GM18909 (cell line): ENCODE measurements around the gene ADAMTS17.

Experiments used
- ATAC-seq: cut with Tn5 transposase; IDR thresholded peaks from one replicate; pipeline ENCODE4 v1.9.1; 2021; ENCODE audit warnings: mild to moderate bottlenecking; ENCODE audit not compliant: unreplicated experiment, poor library complexity

ADAMTS17 gene

GRCh38 chr15:100255644-100256043, 86.1 kb downstream of the ADAMTS17 start:
- ATAC-seq, result no peak

GRCh38 chr15:100254691-100255090, 87.1 kb downstream of the ADAMTS17 start:
- ATAC-seq, result no peak

GRCh38 chr15:100254285-100254684, 87.5 kb downstream of the ADAMTS17 start:
- ATAC-seq, result no peak

DNA sequence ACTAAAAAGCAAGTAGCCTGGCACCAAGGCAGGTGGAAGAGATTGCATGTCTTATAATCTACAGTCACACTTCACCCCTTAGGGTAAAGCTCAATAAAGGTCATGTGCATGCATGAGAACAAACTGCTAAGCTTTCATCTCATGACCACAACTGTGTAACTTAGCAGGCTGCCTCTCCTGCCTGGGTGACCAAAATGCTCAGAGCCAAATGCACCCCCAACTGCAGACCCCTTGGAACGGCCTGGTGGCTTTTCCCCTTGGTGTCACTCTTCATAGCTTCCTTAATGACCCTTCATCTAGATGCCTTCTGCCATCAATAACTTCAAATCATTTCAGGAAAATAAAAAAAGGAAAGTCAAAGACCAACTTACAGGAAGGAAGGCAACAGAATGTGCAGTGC, 88.1 kb downstream of the ADAMTS17 start:
- no peak for ATAC-seq

DNA sequence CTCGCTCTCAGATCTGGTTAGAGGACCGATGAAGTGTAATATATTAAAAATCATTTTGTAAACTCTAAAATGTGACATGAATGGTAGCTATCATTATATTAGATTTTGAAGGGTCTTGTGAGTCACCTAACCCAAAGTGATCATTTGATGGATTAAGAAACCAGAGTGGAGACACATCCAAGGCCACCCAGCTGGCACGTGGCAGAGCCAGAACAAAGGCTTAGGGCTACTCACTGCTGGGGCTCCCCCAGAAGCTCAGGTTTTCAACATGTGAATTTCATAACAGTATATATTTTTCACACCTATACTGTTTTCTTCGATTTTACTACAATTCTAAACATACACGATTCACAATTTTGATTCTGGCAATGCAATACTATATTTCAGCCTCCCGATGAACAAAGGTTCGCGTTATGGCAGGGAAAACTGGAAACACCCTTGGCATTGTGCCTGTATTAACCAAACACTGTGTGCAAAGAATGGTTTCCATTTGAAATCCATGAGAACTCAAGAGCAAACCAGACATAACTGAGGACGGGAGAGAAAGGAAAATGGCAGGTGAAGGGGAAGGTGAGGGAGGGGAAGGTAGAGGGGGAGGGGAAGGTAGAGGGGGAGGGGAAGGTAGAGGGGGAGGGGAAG, 88.9 kb downstream of the ADAMTS17 start:
- ATAC-seq, result no peak

DNA sequence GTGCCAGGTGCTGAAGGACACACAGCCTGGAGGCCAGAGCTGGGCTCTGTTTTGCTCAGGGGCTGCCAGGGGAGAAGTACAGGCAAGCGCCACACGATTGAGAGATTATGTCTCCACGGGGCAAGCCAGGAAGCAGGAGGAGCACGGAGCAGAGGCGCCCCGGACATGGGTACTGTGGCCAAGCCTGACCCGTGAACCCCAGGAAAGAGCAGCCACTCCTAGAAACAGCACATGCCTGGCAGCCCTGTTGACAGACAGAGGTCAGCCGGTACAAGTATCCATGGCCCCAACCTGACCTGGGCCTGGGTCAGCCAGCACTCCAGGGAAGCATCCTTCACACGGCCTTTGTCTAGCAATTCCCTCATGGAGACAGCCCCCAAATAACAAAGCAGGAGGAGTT, 89.4 kb downstream of the ADAMTS17 start:
- ATAC-seq, result no peak

DNA sequence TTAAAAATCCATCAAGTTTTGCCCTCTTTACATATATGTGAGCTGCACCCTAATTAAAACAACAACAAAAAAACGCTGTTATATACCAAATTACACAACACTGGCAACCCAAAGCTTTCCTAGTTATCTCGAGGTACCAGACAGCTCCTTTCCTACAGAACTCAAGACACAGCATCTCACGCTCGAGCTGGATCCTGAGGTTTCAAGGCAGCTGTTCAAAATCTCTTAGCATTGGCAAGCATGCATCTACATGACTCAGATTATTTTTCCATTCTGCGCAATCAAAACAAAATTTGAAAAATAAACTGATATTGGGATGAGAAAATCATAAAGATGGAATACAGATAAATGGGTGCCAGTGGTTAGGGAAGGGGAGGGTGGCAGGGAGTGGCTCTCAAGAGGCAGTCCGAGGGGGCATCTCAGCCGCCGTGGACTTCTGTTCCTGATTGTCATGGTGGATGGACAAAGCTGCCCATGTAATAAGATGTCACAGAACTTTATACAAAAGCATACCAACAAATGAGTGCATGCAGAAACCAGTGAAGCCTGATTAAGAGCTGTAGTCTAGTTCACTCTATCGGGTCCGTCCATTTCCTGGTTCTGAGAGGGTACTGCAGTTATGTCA, 91.5 kb downstream of the ADAMTS17 start:
- ATAC-seq, result no peak

DNA sequence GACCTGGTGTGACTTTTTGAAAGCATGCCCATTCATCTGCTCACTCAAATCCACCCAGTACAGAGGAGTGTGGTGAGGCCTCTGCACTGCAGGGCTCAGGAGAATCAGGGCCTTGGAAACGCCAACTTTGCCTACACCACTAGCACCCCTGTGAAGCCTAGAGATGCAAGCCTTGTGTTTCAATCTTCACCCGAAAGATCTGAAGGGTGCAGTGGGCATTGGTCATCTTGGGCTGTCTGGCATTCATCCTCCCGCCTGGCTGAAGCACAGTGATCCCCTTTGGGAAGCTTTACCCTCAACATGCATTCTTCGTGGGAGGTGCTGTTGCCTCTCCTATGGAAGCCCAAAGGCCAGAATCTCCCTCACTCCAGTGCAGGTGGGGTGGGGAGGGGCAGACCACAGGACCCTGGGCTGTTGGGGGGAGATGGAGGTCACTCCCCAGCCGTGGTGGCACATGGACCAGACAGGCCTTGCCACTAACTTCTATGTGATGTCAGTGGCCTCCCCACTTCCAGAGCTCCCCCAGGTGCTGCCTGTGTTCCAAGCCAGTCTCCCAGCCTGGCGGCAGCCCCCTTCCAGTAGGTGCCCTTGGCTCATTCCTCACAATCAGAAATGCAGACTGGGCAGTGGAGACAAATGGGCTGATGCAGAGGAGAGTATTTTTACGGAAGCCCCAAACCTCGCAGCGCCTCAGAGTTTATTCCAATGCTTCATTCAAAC, 92.5 kb downstream of the ADAMTS17 start:
- ATAC-seq, result no peak

- ATAC-seq, result no peak
Observed at GRCh38 chr15:100248236-100248635, 93.5 kb downstream of the ADAMTS17 start.

- no peak for ATAC-seq
Observed at GRCh38 chr15:100247228-100248225, 94.2 kb downstream of the ADAMTS17 start.

DNA sequence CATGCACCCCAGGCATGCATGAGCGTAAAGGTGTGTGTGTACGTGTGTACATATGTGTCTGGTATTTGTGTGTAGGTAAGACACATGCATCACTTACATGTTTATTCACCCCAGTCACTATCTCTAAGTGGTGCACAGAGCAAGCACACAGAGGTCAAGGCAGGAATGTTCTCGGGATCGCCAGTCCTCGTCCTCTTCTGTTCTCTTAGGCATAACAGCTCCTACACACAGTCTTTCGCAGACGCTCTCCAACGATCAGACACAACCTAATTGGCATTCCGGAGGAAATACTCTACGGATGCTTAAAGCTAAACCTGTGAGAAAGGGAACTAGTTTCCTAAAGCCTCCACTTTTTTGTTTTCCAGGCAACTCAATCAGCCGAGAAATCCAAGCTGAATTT, 95.9 kb downstream of the ADAMTS17 start:
- no peak for ATAC-seq

DNA sequence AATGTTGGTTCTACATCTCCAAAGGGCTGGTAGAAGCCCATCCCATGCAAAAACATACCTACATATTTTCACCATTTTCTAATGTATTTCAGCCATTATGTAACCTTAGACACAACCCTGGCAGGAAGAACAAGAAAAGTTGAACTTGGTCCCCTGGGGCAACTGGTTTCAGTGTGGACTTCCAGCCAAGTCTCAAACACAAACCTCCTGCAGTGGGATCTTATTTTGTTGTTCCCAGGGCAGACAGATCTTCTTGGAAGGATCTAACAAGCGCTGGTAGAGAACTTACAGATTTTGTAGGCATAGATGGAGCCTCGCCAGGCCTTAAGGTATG, 96.3 kb downstream of the ADAMTS17 start:
- no peak for ATAC-seq

- no peak for ATAC-seq
Observed at GRCh38 chr15:100244796-100245486, 96.8 kb downstream of the ADAMTS17 start.

DNA sequence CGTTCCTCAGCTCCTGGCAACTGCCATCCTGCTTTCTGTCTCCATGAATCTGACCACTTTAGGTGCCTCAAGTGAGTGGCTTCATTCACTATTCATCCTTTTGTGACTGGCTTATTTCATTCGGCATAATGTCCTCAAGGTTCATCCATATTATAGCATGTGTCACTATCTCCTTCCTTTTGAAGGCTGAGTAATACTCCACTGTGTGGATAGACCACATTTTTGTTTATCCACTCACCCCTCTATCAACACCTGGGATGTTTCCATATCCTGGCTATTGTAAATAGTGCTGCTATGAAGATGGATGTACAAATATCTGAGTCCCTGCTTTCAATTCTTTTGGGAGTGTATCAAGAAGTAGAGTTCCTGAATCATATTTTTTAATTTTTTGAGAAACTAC, 98.8 kb downstream of the ADAMTS17 start:
- ATAC-seq, result no peak

DNA sequence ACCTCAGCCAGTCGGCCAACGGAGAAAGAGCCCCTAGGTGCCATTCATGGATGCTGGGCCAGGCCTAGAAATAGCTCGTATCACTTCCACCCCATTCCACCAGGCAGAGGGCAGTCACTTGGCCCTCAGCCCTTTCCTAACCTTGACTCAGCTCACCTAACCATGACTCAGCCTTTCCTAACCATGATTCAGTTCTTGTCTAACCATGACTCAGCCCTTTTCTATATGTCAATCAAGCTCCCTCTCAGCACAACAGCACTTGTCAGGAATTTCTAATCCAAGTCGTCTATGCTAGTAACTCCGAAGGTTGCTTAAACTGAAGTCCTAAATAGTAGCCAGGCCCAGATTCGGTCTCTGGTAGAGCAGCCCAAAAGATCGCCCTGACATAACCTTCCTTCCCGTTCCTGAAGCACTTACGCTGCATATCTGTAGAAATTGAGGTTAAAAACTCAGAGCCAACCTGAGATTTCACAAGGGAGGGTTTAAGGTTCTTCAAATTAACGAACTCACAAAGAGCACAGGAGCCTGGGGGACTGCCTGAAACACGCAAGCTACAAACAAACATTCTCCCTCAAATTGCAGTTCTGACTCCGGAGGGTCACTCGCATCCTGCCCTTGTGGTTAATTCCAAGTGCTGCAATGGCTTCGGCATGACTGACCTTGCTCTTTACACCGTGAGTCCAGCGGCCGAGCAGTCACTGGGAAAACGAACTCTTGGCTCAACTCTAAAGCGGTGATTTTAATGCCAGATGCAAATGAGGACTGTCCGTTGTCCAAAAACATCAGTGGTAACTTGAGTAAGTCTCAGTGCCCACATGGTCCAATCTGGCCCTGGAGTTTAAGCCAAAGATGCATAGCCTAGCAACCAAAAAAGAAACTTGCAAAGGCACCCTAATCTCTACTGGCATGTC, 99.9 kb downstream of the ADAMTS17 start:
- ATAC-seq, result no peak

DNA sequence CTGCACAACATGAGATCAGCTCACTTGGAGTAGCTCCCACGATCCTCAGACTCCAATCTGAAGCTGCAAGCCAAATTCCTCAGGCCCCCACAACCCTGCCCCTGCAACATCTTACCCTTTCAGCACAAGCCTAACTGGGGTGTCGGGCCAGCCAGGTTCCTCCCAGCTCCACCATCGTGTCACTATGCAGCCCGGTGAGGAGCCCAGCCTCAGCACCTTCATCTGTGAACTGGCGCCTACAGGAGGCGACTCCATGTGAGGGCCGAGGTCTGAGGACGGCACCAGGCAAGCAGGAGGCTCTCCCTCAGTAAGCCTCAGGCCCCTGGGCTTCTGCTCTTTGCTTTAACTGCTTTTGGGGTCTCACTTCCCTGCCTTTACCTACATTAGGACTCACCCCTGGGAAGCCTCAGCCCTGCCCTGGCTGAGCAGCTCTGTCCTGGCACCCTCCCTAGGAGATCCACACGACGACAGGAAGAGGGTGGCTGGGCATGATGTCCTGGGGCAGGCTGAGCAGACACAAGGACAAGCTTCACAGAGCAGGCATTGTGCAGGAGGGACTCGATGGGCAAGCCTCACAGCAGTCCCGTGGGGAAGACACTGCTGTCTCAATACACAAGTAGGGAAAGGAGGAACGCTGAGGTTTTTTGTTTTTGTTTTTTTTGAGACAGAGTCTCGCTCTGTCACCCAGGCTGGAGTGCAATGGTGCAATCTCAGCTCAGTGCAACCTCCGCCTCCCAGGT, 104.6 kb downstream of the ADAMTS17 start:
- no peak for ATAC-seq

GRCh38 chr15:100235030-100235617, 106.7 kb downstream of the ADAMTS17 start:
- ATAC-seq, result no peak
